ENCODE measurements around the gene EIPR1.

GRCh38 chr2:3292416-3292815, 85.2 kb downstream of the EIPR1 start:
- TF ChIP-seq CTCF (optimal IDR thresholded peaks at IDR 0.05 in 1 of 3, IDR thresholded peaks at IDR 0.05 in 1 of 3, conservative IDR thresholded peaks at IDR 0.05 in 1 of 3; ENCODE audit: extremely low read depth in 1 of 3, insufficient read depth in 2 of 3, low read length in 3 of 3), result no peak
- TF ChIP-seq EZH2 (IDR thresholded peaks at IDR 0.05; ENCODE audit: low read length), result no peak
